GM12878 (cell line): ENCODE results near the gene SLC20A1. TPM values are rescaled to one million over a fixed set of nuclear protein-coding genes. Genes with fewer than 3 reads are reported as not detected.

ENCODE experiments used
- ATF7 ChIP-seq: fragments of 450-650 bp; IDR thresholded peaks from 2 replicates; pipeline ENCODE4 v1.6.1; 2016; ENCODE audit warnings: low read depth, mild to moderate bottlenecking
- BHLHE40 ChIP-seq, 2 experiments: fragments of 450-650 bp in 1 of 2; IDR thresholded peaks; 2 replicates each; pipeline ENCODE4 v1.6.1; 2011 to 2017; ENCODE audit warnings: low read depth in 2 of 2, borderline replicate concordance in 1 of 2, improper control_type of control experiment in 1 of 2, low read length in 1 of 2, mild to moderate bottlenecking in 1 of 2
- CTCF ChIP-seq, 3 experiments: IDR thresholded peaks in 2 of 3; conservative IDR thresholded peaks in 1 of 3; 2 replicates each; pipeline ENCODE4 v1.5.1; 2011; ENCODE audit warnings: low read depth in 3 of 3, low read length in 3 of 3, mild to moderate bottlenecking in 3 of 3, control low read depth in 2 of 3, moderate library complexity in 2 of 3, inconsistent platforms in 1 of 3, mixed read lengths in 1 of 3; ENCODE audit not compliant: control insufficient read depth in 2 of 3, insufficient read depth in 1 of 3; ENCODE audit errors: extremely low read depth in 1 of 3
- DPF2 ChIP-seq: fragments of 450-650 bp; IDR thresholded peaks from 2 replicates; pipeline ENCODE4 v1.6.1; 2017; ENCODE audit warnings: mild to moderate bottlenecking
- GATAD2B ChIP-seq: fragments of 450-650 bp; conservative IDR thresholded peaks from 2 replicates; pipeline ENCODE4 v1.6.1; 2017; ENCODE audit warnings: low read depth, mild to moderate bottlenecking, moderate library complexity
- IKZF1 ChIP-seq: fragments of 450-650 bp; conservative IDR thresholded peaks from 2 replicates; pipeline ENCODE4 v1.6.1; 2017; ENCODE audit warnings: antibody characterized with exemption, mild to moderate bottlenecking
- KAT2A ChIP-seq: conservative IDR thresholded peaks from 2 replicates; pipeline ENCODE4 v1.6.1; 2011; ENCODE audit warnings: low read depth, low read length; ENCODE audit not compliant: control insufficient read depth
- MTA2 ChIP-seq: fragments of 450-650 bp; IDR thresholded peaks from 2 replicates; pipeline ENCODE4 v1.6.1; 2016; ENCODE audit warnings: low read depth, mild to moderate bottlenecking, moderate library complexity
- MYB ChIP-seq: fragments of 150-350 bp; IDR thresholded peaks from 2 replicates; pipeline ENCODE4 v1.6.1; 2014; ENCODE audit warnings: mild to moderate bottlenecking, low read depth, low read length, borderline replicate concordance
- NBN ChIP-seq: fragments of 450-650 bp; IDR thresholded peaks from 2 replicates; pipeline ENCODE4 v1.6.1; 2016
- RAD21 ChIP-seq: IDR thresholded peaks from 2 replicates; pipeline ENCODE4 v1.6.1; 2011; ENCODE audit warnings: mild to moderate bottlenecking, low read depth, low read length, moderate library complexity; ENCODE audit not compliant: insufficient read depth
- RAD51 ChIP-seq: fragments of 450-650 bp; IDR thresholded peaks from 2 replicates; pipeline ENCODE4 v1.6.1; 2016; ENCODE audit warnings: moderate library complexity, mild to moderate bottlenecking, inconsistent platforms
- RELB ChIP-seq: fragments of 450-650 bp; IDR thresholded peaks from 2 replicates; pipeline ENCODE4 v1.6.1; 2017; ENCODE audit warnings: low read depth, mild to moderate bottlenecking, moderate library complexity
- RUNX3 ChIP-seq: IDR thresholded peaks from 2 replicates; pipeline ENCODE4 v1.6.1; 2012; ENCODE audit warnings: low read length, inconsistent platforms
- SMARCA5 ChIP-seq: fragments of 450-650 bp; IDR thresholded peaks from 2 replicates; pipeline ENCODE4 v1.6.1; 2017; ENCODE audit warnings: mild to moderate bottlenecking
- SREBF2 ChIP-seq: IDR thresholded peaks from 2 replicates; pipeline ENCODE4 v1.6.1; 2012; ENCODE audit warnings: mild to moderate bottlenecking, low read length
- YY1 ChIP-seq: IDR thresholded peaks from 2 replicates; pipeline ENCODE4 v1.6.1; 2011; ENCODE audit warnings: low read depth, mild to moderate bottlenecking, low read length
- ZNF384 ChIP-seq: IDR thresholded peaks from 2 replicates; pipeline ENCODE4 v1.6.1; 2012; ENCODE audit warnings: low read depth, mild to moderate bottlenecking, low read length, improper control_type of control experiment, borderline replicate concordance
- ZNF687 ChIP-seq: fragments of 450-650 bp; IDR thresholded peaks from 2 replicates; pipeline ENCODE4 v1.6.1; 2017; ENCODE audit warnings: mild to moderate bottlenecking, moderate library complexity
- ZSCAN29 ChIP-seq: fragments of 450-650 bp; IDR thresholded peaks from 2 replicates; pipeline ENCODE4 v1.6.1; 2017; ENCODE audit warnings: mild to moderate bottlenecking, moderate library complexity
- polyA plus RNA-seq, 11 experiments: library from polyadenylated mRNA; depleted of rRNA in 4 of 11; unstranded in 6 of 11; stranded (reverse) in 5 of 11; fragments of >200 nt; fragmentation: Nextera tagmentation in 4 of 11; fragmentation: Illumina TruSeq in 1 of 11; extraction: Ambion mirVana in 4 of 11; extraction: Trizol in 1 of 11; gene quantifications; 1 replicate in 1 of 11; 2 replicates in 10 of 11; pipeline versions ENCODE4 v1.2.1 to v1.2.3, GENCODE V29; 2011 to 2016; ENCODE audit warnings: inconsistent platforms in 2 of 11, missing spikeins in 2 of 11, low read depth in 1 of 11
- total RNA-seq, 4 experiments: library from RNA; depleted of rRNA in 3 of 4; stranded (reverse); fragments of >200 nt in 3 of 4; fragmentation: Illumina TruSeq in 1 of 4; extraction: Trizol in 1 of 4; gene quantifications; 2 replicates each; pipeline versions ENCODE4 v1.2.1 to v1.2.3, GENCODE V29; 2013 to 2021

SLC20A1 gene
- total and polyA plus RNA-seq, 10 of the 15 experiments (the other 5 are each of a cell fraction or from before 2014, with no cell fraction given) = 21.2 to 59.1 (median 43.2) TPM

- 0 out of 2 replicates have a peak, but pooled peaks have one; percentile 18 for TF ChIP-seq RELB
- TF ChIP-seq CTCF (IDR thresholded peaks at IDR 0.05 in 2 of 3, conservative IDR thresholded peaks at IDR 0.05 in 1 of 3; ENCODE audit: control insufficient read depth in 2 of 3, extremely low read depth in 1 of 3, insufficient read depth in 1 of 3, low read depth in 3 of 3, low read length in 3 of 3) = peak; percentile 66 to 77 (median 69)
- TF ChIP-seq RUNX3 = peak; percentile 50
- 0 out of 2 replicates have a peak, but pooled peaks have one; percentile 20 for TF ChIP-seq ZNF384
- TF ChIP-seq IKZF1 = peak; percentile 39; the same call in 1 of the 2 replicates
- peak; percentile 84 for TF ChIP-seq RAD51
- TF ChIP-seq MTA2 = peak; percentile 37; the same call in 1 of the 2 replicates
- no peak for TF ChIP-seq MYB
- peak; percentile 45 for TF ChIP-seq ZNF687
- 0 out of 2 replicates have a peak, but pooled peaks have one; percentile 33 for TF ChIP-seq ATF7
- peak; percentile 79; the same call in 1 of the 2 replicates for TF ChIP-seq SMARCA5
- TF ChIP-seq KAT2A = no peak
- peak; percentile 80 for TF ChIP-seq RAD21
- TF ChIP-seq ZSCAN29 = peak; percentile 93
- TF ChIP-seq BHLHE40 (IDR thresholded peaks at IDR 0.05; ENCODE audit: borderline replicate concordance in 1 of 2, low read depth in 2 of 2, low read length in 1 of 2) = peak; percentile 18 to 55; a peak in 2 of 4 replicates
- TF ChIP-seq YY1 = peak; percentile 47; the same call in 1 of the 2 replicates
- TF ChIP-seq SREBF2 = no peak
- TF ChIP-seq DPF2 = peak; percentile 53; the same call in 1 of the 2 replicates
- peak; percentile 70; the same call in 1 of the 2 replicates for TF ChIP-seq NBN
- TF ChIP-seq GATAD2B = peak; percentile 52; the same call in 1 of the 2 replicates
These were observed 45.2 kb downstream of the SLC20A1 start (continued) for GRCh38 chr2:112690853-112691401.
